C4-2B (cell line): ENCODE results near the gene ASH1L.
A peak's percentile ranks its signal among the peaks of the same experiment; 100 is the strongest.
"Not testable (repeated sequence)": the region's sequence is repeated elsewhere in the genome, so short reads cannot be mapped to it uniquely, and the experiment has no call there.

Experiments
- H3K27ac ChIP-seq: fragments of 450-650 bp; 2 replicates; pipeline ENCODE4 v1.5.1; 2017
- ZFX ChIP-seq: fragments of 450-650 bp; IDR thresholded peaks from 2 replicates; pipeline ENCODE4 v1.6.1; 2017
- TF ChIP-seq, protein P1 (sequence below): fragments of 450-650 bp; conservative IDR thresholded peaks from 2 replicates; pipeline ENCODE4 v1.5.1; 2017; ENCODE audit warnings: mild to moderate bottlenecking

ASH1L gene

DNA sequence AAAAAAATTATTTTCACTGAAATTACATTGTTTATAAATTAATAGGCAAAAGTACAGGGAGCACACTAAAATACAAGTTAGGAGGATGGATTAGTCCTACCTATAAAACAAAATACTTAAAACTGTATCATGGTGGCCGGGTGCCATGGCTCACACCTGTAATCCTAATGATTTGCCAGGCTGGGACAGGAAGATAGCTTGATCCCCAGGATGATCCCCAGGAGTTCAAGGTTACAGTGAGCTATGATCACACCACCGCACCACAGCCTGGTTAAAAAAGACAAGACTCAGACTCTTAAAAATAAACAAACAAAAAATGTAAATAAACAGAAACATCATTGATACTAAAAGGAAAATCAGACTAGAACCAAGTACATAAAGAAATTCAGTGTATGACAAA, 53.5 kb downstream of the ASH1L start:
- TF ChIP-seq, protein P1, sequence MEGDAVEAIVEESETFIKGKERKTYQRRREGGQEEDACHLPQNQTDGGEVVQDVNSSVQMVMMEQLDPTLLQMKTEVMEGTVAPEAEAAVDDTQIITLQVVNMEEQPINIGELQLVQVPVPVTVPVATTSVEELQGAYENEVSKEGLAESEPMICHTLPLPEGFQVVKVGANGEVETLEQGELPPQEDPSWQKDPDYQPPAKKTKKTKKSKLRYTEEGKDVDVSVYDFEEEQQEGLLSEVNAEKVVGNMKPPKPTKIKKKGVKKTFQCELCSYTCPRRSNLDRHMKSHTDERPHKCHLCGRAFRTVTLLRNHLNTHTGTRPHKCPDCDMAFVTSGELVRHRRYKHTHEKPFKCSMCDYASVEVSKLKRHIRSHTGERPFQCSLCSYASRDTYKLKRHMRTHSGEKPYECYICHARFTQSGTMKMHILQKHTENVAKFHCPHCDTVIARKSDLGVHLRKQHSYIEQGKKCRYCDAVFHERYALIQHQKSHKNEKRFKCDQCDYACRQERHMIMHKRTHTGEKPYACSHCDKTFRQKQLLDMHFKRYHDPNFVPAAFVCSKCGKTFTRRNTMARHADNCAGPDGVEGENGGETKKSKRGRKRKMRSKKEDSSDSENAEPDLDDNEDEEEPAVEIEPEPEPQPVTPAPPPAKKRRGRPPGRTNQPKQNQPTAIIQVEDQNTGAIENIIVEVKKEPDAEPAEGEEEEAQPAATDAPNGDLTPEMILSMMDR = no peak
- TF ChIP-seq ZFX = no peak
- no peak overlapping the region for H3K27ac ChIP-seq

DNA sequence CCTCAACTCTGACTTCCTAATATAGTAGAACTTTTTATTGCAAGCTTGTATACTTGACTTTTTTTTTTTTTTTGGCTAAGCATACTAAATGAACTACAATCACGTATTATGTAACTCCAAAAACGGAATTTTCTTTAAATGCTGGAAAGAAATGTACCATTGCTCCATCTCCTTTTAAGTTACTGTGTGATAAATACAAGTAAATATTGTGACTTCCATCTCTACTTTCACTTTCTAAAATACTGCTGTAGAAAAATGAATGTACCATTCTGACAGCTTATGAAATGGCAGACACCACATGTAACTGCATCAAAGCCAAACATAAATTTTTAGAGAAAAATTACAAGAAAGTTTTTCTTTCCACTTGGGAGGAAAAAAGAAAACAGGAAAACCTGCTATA, 54.7 kb downstream of the ASH1L start:
- TF ChIP-seq ZFX = no peak
- TF ChIP-seq, protein P1 = no peak
- H3K27ac ChIP-seq = no peak overlapping the region

DNA sequence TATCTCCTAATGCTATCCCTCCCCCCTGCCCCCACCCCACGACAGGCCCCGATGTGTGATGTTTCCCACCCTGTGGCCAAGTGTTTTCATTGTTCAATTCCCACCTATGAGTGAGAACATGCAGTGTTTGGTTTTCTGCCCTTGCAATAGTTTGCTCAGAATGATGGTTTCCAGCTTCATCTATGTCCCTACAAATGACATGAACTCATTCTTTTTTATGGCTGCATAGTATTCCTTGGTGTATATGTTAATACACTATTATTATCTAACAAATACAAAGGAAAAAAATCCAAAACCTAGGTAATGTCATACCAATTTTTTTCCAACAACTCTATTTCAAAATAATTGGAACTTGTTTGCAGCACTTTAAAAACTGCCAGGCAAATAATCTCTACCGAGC, 56.6 kb downstream of the ASH1L start:
- H3K27ac ChIP-seq = not testable (repeated sequence)

DNA sequence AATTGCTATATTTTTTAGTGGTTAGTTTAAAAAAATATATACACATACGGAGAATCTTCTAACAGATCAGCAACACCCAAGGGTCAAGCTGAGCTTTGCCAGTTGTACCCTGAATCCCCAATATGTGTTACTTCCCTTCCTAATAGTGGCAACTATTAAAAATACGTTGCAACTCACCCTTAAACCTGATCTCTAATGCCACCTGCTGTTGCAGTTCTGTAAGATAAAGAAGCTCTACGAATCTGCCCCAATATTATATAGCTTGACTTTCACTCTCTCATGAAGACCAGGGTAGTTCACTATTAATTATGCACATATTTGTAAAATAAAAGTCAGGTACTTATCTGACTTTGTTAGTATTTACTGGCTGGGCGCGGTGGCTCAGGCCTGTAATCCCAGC, 58.4 kb downstream of the ASH1L start:
- H3K27ac ChIP-seq = no peak overlapping the region
- TF ChIP-seq, protein P1 = peak; percentile 62
- TF ChIP-seq ZFX = no peak

DNA sequence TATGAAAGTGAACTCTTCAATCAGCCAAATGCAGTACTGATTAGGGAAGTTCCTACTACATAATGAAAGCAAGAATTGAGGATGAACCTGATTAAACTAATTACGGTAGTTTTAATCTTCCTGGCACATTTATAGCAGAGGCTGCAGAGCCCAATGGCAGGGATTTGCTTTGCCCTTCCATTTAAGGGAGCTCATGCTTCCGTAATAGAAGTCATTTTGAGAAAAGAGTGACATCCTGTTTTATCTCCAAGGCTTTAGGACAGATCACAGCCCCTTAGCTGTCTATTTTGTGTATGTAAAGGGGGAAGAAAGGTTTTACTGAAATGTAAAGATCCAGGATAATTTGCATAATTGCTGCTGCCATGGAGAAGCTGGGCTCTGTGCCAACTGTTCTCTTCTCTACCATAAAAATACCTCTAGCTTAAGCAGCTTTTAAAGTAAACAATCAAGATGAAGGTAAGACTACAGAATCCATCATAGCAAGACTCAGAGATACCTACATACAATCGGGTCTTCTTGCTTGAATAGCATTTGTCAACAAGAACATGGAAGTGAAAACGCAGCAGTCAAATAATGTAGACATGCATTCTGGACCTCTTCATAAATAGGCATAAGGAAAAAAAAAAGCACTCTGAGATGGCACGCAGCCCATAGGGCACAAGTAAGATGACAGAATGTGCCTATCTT, 62.5 kb downstream of the ASH1L start:
- H3K27ac ChIP-seq = no peak overlapping the region

DNA sequence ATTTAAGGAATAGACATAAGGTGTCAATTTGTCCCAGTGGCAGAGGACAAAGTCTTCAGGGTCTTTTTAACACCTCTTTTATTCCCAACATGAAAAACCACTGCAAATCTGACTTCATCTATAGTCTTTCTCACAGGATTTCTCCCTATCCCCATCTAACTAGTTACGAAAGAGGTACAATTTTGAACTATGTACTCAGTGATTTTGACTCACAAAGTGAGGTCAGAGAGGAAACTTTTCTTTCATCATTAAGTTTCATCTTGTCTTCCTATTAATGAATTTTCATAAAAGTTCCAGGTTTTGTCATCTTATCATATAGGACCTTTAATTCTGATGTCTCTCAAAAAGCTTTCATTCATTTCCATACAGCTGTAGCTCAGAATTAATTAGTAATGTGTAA, 63.3 kb downstream of the ASH1L start:
- TF ChIP-seq, protein P1 = no peak
- TF ChIP-seq ZFX = no peak
- H3K27ac ChIP-seq = no peak overlapping the region

More for the DNA sequence above, 62.5 kb downstream of the ASH1L start:
- TF ChIP-seq, protein P1 = no peak
- TF ChIP-seq ZFX = no peak

DNA sequence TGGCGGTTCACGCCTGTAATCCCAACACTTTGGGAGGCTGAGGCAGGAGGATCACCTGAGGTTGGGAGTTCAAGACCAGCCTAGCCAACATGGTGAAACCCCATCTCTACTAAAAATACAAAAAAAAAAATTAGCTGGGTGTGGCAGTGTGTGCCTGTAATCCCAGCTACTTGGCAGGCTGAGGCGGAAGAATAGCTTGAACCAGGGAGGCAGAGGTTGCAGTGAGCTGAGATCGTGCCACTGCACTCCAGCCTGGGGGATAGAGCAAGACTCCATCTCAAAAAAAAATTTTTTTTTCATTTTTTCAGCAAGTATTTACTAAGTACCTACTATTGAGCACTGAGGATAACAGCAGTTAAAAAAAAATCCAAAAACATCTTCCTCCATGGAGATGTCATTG, 69.0 kb downstream of the ASH1L start:
- H3K27ac ChIP-seq = not testable (repeated sequence)

DNA sequence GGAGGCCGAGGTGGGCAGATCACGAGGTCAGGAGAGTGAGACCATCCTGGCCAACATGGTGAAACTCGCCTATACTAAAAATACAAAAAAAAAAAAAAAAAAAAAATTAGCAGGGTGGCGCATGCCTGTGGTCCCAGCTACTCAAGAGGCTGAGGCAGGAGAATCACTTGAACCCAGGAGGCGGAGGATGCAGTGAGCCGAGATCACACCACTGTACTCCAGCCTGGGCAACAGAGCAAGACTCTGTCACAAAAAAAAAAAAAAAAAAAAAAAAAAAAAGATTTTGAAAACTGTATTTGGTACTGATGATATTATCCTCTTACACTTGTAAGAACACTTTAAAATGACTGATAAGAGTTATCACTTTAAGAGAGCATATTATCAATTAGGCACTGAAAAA, 74.2 kb downstream of the ASH1L start:
- not testable (repeated sequence) for H3K27ac ChIP-seq

DNA sequence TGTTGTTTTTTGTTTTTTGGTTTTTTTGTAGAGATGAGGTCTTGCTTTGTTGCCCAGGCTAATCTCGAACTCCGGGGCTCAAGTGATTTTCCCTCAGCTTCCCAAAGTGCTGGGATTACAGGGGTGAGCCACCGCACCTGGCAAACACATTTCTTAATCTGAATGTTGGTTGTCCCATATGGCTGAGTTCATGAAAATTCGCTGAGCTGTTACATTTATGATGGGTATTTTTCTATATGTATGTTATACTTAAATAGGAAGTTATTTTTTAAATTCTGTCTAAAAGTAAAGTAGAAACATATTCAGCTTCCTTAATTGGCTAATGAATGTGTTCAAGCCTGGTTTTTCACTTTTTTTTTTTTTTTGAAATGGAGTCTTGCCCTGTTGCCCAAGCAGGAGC, 75.1 kb downstream of the ASH1L start:
- no peak for TF ChIP-seq ZFX
- TF ChIP-seq, protein P1 = no peak
- H3K27ac ChIP-seq = no peak overlapping the region

DNA sequence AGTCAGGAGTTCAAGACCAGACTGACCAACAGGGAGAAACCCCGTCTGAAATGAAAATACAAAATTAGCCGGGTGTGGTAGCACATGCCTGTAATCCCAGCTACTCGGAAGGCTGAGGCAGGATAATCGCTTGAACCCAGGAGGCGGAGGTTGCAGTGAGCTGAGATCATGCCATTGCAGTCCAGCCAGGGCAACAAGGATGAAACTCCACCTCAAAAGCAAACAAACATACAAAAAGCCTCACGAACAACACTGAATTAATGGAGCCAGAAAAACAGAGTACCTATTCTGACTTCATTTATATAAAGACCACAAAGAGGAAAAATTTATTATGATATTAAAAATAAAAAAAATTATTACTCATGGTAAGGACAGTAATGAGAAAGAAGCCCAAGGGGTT, 75.7 kb downstream of the ASH1L start:
- not testable (repeated sequence) for H3K27ac ChIP-seq
